GM12801 (cell line): Measurements from ENCODE around the gene CAMK1G.

Source experiments
- CTCF ChIP-seq: IDR thresholded peaks from one replicate; pipeline ENCODE4 v1.5.1; 2011; ENCODE audit warnings: control low read depth; ENCODE audit not compliant: insufficient read length; ENCODE audit errors: extremely low read depth

The CAMK1G gene

GRCh38 chr1:209621741-209622655 is 38.5 kb downstream of the CAMK1G start:
- TF ChIP-seq CTCF: no peak

- TF ChIP-seq CTCF: no peak
Measured at GRCh38 chr1:209622841-209623829, 39.6 kb downstream of the CAMK1G start.

- no peak for TF ChIP-seq CTCF
Measured at GRCh38 chr1:209624558-209625549, 41.3 kb downstream of the CAMK1G start.

- no peak for TF ChIP-seq CTCF
Measured at GRCh38 chr1:209625791-209626285, 42.3 kb downstream of the CAMK1G start.

DNA sequence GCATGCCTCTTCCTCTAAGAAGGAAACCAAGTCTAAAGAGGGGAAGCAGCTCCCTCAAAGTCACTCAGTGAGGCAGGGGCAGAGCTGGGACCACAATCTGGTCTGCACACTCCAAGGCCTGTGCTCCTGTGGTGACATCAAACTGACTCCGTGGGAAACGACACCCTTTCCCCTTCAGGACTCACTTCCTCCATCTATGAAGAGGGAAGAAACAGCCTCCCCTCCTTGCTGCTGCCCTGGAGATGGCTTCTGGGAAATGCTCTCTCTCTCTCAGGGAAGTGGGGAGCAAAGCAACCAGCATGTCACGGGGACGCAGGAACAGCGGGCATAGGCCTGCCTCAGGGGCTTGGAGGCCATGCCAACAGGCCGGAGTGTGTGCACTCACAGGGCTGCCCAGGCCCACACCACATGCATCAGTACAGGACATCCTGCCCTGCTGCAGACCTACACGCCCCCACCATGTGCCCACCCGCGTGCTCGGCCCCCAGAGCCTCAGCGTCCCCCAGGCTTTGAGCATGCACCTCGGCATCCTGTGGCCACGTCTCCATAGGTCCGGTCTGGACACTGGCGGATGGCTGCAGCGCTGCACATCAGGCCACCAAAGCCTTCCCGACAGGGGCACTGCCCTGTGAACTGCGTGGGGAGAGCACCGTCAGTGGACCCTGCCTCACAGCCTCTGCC is 43.0 kb downstream of the CAMK1G start:
- no peak for TF ChIP-seq CTCF

DNA sequence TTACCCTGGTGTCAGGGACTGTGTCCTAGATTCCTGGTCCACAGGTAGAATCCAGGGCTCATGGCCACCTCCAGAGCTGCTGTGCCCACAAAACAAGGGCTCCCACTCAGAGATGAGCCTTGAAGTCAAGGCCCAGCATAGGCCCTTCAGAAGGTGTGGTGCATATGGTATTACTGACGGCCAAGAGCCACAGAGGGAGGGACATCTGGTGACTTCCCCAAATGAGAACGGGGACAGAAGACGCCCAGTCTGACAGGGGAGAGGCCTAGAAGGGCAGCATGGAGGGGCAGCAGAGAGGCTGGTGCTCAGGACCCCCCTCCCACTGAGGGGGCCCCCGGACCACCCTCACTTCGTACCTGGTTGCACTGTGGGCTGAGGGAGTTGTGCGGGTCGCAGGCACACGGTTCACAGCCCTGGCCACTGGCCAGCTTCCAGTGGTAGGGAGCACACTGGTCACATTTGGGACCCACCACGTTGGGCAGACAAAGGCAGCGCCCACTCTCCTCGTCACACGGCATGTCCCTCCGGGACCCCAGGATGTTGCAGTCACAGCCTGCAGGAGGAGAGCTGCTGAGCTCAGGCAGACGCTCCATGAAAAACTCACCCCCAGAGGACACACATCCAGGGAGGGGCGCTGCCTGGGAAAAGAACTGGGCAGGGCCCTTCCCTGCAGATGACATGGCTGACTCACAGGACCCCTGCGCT is 43.7 kb downstream of the CAMK1G start:
- no peak for TF ChIP-seq CTCF
